ENCODE results near the gene ZBTB22.
"Not testable (repeated sequence)": the region's sequence is repeated elsewhere in the genome, so short reads cannot be mapped to it uniquely, and the experiment has no call there.

The ZBTB22 gene

DNA sequence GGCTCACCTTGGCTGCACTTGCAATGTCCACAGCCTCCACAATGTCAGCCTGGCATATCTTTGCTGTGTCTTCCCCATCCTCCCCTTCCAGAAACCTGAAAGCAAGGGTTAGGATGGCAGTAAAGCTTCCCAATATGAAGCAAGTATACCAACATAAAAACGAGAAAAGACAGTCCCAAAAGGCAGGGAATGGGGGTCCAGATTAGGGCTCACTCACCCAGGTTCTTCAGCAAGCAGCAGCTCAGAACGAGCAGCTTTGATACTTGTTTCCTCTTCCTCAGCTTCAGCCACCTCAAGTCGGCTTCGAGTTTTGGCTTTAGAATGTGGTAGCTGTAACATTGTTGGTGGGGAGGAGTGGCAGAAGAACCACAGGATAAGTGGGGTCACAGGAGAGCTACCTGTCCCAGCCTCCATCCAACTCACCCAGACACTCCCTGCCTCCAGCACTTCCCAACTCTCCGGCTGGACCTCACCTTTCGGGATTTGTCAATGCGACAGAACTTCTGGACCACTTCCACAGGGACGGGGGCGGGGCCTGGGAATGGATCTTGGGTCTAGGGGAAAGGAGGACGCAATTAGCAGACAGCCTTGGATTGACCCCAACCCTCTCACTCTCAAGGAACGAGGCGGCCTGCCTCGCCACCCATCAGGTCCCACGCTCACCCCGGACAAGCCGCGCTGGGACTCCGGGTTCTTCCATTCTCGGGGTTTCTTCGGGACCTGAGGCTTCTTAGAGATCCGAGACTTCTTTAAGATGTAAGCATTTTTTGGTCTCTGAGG lies 29.2 kb downstream of the ZBTB22 start:
- Histone ChIP-seq H3K27ac (peak overlapping the region in 20 of 21 experiments; percentile 47 to 91 (median 81)), H3K4me3 (peak overlapping the region; percentile 64 to 93 (median 78))

DNA sequence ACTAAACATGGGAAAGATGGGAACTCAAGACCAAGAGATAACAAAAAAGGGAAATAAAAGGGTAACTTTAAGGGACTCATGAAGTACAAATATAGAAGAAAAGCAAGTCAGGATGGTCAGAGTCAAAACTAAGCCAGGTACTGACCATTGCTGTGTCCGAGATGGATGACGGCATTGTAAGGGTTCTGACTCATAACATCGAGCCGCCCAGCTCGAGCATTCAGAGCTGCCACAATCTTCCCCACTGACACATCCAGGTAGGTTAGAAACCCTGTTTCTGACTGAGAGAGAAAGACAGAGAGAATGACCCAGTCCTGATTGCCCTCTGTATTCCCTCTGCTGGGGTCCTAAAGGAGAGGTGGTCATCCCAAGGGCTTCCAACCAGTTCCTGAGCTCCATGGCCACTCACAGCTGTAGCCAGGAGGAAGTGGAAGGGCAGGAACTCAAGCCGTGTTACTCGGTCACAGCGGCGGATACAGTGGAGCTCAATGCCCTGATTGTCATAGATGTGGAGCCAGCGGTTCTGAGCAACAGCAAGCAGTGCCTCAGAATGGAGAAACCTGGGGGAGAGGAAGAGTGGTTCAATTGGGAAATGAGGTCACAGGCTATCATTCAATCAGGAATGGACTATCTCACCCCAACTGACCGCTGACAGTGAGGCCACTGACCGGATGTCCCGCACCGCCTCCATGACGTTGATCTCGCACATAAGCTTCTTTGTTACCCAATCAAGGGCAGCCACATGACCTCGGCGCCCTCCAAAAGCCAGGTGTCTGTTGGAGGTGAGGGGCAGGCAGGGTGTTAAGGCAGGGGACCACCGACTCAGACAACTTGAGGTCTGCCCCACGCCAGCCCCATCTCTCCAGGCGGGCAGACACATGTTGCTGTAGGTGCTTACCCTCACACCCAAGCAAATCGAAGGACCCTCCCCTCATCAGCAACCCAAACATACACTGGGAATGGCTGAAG lies 30.3 kb downstream of the ZBTB22 start:
- H3K27ac ChIP-seq = no peak overlapping the region
- H3K4me3 ChIP-seq = no peak overlapping the region

DNA sequence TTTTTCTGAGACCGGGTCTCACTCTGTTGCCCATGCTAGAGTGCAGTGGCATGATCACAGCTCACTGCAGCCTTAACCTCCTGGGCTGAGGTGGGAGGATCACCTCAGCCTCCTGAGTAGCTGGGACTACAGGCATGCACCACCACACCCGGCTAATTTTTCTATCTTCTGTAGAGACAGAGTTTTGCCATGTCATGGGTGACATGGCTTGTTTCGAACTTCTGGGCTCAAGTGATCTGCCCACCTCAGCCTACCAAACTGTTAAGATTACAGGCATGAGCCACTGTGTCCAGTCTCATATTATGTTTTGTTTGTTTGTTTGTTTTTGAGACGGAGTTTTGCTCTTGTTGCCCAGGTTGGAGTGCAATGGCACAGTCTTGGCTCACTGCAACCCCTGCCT lies 32.3 kb downstream of the ZBTB22 start:
- not testable (repeated sequence) for H3K4me3 ChIP-seq, H3K27ac ChIP-seq

DNA sequence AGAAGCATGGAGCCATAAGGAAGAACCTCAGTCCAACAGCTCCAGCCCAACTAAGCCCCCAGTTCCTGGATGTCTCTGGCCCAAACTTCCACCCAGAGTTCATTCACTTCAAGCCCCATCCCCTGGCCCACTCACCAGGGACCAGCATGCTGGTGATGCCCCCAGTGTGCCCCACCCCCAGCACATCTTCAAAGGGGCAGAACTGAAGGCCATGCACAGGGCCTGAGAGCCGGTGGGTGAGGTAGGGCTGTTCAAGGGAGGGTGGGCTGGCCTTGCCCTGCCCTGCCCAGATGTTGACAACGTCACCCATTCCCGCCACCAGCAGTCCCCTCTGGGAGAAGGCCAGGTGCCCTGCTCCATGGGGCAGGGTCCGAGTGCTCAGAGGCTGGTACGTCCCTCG lies 37.0 kb downstream of the ZBTB22 start:
- no peak overlapping the region for H3K4me3 ChIP-seq
- H3K27ac ChIP-seq = peak overlapping the region in 6 of 21 experiments; percentile 9 to 39 (median 32)

DNA sequence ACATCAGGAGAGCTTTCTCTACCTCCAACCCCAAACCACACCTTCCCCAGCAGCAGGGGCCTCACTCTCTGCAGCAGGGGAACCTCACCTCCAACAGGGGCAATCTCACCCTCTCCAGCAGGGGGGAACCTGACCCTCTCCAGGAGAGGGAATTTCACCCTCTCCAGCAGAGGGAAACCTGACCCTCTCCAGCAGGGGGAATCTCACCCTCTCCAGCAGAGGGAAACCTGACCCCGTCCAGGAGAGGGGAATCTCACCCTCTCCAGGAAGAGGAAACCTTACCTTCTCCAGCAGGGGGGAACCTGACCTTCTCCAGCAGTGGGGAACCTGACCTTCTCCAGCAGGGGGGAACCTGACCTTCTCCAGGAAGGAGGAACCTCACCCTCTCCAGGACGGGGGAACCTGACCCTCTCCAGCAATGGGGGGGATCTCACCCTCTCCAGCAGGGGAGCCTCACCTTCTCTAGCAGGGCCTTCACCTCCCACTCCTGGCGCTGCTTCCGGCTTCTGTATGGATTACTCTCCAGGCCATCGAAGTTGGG lies 37.5 kb downstream of the ZBTB22 start:
- Histone ChIP-seq H3K4me3 (no peak overlapping the region), H3K27ac (peak overlapping the region in 8 of 21 experiments; percentile 9 to 41 (median 26))

DNA sequence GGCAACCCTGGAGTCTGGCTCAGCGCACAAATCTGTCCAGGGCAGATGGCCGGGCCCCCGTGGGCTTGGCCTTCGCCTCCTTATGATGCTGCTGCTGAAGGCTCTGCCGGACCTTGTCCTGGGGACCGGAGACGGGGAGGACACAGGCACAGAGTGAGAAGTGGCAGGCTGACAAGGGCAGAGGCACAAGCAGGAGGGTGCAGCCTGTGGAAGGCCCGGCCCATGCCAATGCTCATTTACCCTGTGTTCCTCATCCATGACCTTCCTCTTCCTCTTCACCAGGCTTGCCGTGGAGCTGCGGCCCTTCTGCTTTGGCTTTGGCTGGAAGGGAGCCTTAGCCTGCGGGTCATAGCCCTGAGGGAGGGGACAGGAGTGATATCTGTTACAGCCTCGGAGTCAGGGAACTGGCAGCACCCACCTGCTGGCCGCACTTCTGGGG lies 38.3 kb downstream of the ZBTB22 start:
- no peak overlapping the region for H3K4me3 ChIP-seq
- peak overlapping the region in 9 of 21 experiments; percentile 3 to 96 (median 22) for H3K27ac ChIP-seq

DNA sequence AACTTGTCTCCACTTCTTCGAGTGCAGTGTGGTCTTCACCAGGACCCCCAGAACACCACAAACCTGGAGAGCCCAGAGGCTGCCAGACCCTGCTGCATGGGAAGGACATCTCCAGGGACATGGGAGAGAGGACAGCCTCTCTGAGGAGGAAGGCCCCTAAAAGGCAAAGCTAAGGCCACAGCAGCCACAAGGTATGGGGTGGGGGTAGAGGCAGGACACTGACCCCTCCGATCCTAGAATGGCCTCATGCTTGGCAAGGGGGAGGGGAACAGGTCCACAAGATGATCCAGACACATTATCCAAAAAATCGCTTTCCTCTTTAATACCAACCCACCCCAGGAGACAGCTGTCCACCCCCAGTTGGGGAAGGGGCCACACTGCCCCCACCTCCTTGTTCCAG lies 38.7 kb downstream of the ZBTB22 start:
- Histone ChIP-seq H3K4me3 (no peak overlapping the region), H3K27ac (peak overlapping the region in 8 of 21 experiments; percentile 3 to 97 (median 92))

DNA sequence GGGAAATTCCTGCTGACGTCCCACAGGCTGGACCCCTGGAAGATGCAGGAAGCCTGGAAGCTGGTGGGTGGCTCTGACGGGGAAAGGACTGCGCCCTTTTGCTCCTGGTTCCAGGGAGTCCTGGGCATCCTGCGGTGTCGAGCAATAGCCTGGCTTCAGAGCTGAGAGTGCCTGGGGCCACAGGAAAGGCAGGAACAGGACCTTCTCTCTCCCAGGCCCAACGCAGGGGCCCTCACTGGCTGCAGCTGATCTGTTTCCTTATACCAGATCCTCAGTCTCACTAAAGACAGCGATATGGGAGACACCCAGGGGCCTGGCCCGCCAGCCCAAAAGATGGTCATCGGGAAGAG lies 39.2 kb downstream of the ZBTB22 start:
- H3K27ac ChIP-seq = peak overlapping the region in 20 of 21 experiments; percentile 27 to 98 (median 95)
- peak overlapping the region in 4 of 7 experiments; percentile 55 to 86 (median 68) for H3K4me3 ChIP-seq

DNA sequence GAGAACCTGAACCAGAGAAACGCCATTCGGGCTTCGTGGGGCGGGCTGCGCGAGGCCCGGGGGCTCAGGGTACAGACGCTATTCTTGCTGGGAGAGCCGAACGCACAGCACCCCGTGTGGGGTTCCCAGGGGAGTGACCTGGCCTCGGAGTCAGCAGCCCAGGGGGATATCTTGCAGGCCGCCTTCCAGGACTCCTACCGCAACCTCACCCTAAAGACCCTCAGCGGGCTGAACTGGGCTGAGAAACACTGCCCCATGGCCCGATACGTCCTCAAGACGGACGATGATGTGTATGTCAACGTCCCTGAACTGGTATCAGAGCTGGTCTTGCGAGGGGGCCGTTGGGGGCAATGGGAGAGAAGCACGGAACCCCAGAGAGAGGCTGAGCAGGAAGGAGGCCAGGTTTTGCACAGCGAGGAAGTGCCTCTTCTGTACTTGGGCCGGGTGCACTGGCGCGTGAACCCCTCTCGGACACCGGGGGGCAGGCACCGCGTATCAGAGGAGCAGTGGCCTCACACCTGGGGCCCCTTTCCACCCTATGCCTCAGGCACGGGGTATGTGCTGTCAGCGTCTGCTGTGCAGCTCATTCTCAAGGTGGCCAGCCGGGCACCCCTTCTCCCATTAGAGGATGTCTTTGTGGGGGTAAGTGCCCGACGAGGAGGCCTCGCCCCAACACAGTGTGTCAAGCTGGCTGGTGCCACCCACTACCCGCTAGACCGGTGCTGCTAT lies 39.7 kb downstream of the ZBTB22 start:
- H3K27ac ChIP-seq = peak overlapping the region; percentile 27 to 98 (median 95)
- H3K4me3 ChIP-seq = peak overlapping the region; percentile 55 to 86 (median 66)

DNA sequence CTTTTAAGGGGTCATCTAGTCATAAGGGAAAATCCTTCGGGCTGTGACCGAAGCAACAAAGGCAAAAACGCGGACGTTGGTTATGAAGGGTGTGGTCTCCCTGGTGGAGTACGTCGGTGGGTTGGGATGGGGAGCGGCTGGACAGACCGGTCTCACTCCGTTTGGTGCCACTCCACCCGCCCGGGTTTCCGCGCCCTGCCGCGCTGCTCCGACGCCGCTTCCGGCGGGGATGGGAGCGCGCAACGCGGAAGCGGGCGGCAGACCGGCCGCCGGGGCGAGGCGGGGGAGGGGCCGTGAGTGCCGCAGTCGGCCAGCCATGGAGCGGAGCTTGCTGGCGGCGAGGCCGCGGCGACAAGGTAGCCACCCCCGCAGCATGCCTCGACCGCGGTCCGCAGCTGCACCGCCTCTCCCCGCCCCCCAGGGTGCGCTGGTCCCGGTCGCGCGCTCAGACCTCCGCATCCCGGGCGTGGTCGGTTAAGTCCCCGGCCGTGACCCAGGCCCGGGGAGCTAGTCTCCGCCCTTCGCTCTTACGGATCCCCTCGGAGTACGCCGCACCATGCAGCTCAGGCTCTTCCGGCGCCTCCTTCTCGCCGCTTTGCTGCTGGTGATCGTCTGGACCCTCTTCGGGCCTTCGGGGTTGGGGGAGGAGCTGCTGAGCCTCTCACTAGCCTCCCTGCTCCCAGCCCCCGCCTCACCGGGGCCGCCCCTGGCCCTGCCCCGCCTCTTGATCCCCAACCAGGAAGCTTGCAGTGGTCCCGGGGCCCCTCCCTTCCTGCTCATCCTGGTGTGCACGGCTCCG lies 40.5 kb downstream of the ZBTB22 start, which contains the start of gene B3GALT4:
B3GALT4 (plus strand) TSS at position 260 of the 799 bp plus-strand sequence; CDS start at position 557, 297 bp downstream.
- H3K4me3 ChIP-seq = peak within 1 kb of the TSS; percentile 55 to 86 (median 66)
- H3K27ac ChIP-seq = peak within 1 kb of the TSS; percentile 27 to 98 (median 95)

DNA sequence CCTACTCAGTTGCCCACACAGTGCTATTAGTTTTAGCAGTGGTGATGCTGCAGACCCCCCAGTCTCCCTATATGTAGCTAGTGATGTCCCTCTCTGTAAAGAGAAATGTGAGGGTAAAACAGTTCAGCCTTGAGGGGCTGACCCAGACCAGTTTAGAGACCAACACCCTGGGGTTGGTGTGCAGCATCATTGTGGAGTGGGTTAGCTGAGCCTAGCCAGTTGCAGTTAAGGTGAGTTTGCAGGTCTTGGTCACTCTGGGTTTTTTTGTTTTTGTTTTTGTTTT lies 41.0 kb downstream of the ZBTB22 start:
- peak overlapping the region in 20 of 21 experiments; percentile 84 to 98 (median 95) for H3K27ac ChIP-seq
- peak overlapping the region; percentile 55 to 86 (median 66) for H3K4me3 ChIP-seq

DNA sequence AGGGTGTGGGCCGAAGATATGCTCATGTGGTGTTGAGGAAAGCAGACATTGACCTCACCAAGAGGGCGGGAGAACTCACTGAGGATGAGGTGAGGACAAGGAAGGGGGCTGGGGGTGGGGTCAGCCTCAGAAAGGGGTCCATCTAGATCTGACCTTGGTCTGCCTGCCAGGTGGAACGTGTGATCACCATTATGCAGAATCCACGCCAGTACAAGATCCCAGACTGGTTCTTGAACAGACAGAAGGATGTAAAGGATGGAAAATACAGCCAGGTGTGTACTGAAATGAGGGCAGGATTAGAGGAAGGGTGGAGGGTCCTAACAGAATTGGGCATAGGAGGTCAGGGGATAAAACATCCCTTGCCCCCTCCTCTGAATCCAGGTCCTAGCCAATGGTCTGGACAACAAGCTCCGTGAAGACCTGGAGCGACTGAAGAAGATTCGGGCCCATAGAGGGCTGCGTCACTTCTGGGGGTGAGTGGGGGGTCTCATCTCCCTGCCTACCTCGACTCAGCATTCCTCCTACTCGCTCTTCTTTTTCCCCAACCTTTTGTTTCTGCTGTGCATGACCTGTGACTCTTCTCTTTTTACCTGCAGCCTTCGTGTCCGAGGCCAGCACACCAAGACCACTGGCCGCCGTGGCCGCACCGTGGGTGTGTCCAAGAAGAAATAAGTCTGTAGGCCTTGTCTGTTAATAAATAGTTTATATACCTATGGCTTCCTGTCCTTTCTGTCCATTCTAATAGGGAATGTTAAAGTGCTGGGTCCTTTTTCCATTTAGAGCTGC lies 41.6 kb downstream of the ZBTB22 start:
- Histone ChIP-seq H3K4me3 (peak overlapping the region in 6 of 7 experiments; percentile 55 to 86 (median 66)), H3K27ac (peak overlapping the region in 20 of 21 experiments; percentile 84 to 98 (median 95))

DNA sequence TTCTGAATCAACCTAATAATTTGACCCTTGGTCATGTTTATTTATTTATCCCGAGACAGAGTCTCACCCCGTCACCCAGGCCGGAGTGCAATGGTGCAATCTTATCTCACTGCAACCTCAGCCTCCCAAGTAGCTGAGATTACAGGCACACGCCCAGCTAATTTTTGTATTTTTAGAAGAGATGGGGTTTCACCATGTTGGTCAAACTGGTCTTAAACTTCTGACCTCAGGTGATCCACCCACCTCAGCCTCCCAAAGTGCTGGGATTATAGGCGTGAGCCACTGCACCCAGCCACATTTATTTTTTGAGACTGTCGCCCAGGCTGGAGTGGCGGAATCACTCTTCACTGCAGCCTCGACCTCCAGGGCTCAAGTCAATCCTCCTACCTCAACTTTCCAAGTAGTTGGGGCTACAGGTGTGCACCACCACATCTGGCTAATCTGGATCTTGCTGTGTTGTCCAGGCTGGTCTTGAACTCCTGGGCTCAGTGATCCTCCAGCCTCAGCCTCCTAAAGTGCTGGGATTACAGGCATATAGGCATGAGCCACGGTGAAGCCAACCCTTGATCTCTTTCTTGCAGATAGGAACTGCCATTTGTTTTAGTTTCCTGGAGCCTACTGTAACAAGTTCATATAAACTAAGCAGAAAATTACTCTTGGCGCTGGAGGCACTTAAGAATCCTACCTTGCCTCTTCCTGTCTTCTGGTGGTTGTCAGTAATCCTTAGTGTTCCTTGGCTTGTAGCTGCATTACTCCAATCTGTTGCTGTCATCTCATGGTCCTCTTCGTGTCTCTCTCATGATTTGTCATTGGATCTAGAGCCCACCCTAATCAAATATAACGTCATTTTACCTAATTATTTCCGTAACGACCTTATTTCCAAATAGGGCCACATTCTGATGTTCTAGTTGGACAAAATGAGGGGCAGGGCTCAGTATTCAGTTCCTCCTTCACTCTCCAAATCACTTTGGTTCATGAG lies 43.3 kb downstream of the ZBTB22 start:
- Histone ChIP-seq H3K4me3 (peak overlapping the region in 6 of 7 experiments; percentile 10 to 83 (median 71)), H3K27ac (peak overlapping the region in 12 of 21 experiments; percentile 8 to 97 (median 38))

DNA sequence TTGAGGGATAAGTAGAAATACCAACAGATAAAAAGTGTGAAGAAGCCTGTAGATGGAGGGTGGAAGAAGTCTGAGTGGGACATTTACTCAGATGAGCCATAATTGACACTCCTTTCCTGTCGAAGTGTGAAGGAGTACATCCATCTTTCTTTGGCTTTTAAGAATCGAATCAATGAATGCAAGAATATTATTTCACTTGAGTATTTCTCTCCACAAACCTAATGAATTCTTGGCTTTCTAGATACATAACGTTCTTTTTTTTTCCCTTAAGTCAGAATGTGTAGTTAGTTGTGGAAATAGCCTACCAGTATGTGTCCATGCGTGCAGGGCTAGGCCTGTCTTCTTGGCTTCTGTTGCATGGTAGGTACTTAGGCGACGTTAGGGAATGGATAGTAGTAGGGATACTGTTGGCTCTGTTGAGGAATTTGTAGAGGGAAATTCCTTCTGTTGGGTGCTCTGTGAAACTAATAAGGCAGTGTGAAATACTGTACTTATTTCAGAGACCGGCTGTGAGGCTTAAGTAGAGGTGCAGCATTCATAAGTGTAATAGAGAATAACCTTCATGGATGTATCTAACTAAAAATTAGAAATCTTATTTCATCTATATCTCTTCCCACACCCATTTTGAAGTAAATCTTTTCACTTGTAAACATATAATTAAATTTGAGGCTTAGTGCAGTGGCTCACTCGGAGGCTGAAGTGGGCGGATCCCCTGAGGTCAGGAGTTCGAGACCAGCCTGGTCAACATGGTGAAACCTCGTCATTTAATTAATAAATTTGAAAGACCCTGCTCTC lies 44.2 kb downstream of the ZBTB22 start:
- Histone ChIP-seq H3K27ac (peak overlapping the region in 18 of 21 experiments; percentile 87 to 99 (median 96)), H3K4me3 (peak overlapping the region; percentile 51 to 88 (median 79))

DNA sequence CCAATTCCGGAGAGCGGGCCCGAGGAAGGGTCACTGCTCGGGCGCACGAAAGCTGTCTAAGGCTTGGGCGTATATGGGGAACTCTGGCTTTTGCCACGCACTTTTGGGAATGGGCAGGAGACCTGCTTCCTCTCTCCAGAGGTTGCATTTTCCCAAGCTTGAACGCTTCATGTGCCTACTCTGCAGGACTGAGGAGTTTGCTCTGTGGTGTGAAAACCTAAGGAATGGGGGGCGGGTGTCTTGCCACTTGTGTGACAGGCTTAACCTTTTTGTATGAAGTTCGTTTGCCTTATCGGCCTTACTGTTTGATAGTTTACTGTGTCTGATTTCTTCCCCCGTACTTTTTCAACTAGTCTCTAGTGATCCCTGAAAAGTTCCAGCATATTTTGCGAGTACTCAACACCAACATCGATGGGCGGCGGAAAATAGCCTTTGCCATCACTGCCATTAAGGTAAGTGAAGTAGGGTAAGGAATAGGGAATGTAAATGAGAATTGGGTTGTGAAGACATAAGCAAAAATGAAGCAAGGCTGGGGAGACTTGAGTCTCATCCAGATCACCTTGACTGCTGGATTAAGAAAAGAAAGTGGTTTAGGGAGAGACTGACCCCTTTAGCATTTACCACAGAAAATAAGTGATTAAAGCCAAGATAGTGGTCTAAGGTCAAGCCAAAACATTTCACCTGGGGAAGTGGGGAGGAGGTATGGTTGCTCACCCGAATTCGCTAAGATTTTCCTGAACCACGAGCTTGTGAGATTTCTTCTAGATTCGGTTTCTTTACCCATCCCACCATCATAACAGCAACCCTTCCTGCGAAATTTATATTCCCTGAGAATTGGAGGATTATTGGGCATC lies 45.0 kb downstream of the ZBTB22 start:
- peak overlapping the region; percentile 51 to 88 (median 79) for H3K4me3 ChIP-seq
- peak overlapping the region; percentile 33 to 99 (median 96) for H3K27ac ChIP-seq

Measured in skin epidermis (tissue), 12 donors.